Measurements from ENCODE around the gene AURKA. TPM values are rescaled to one million over a fixed set of nuclear protein-coding genes. Genes with fewer than 3 reads are reported as not detected.

The AURKA gene
- total and polyA plus RNA-seq, 9 of the 15 experiments (the other 6 are each of a cell fraction or from before 2014, with no cell fraction given), result 72.7 to 162 (median 113) TPM

GRCh38 chr20:56362833-56363413, 29.1 kb downstream of the AURKA start (continued):
- TF ChIP-seq IRF9 (tag; IDR thresholded peaks at IDR 0.05) (no peak), GABPB1 (CRISPR knock-in tag; IDR thresholded peaks at IDR 0.05) (peak; percentile 38; the same call in 1 of the 2 replicates), CAMTA2 (CRISPR knock-in tag; conservative IDR thresholded peaks at IDR 0.05) (no peak), SMARCA5 (IDR thresholded peaks at IDR 0.05) (no peak), HIVEP1 (CRISPR knock-in tag; IDR thresholded peaks at IDR 0.05) (peak; percentile 68; the same call in 1 of the 2 replicates), CBX5 (IDR thresholded peaks at IDR 0.05; ENCODE audit: borderline replicate concordance, low read depth) (no peak), MXI1 (IDR thresholded peaks at IDR 0.05; ENCODE audit: low read depth, low read length) (no peak), CHCHD3 (CRISPR knock-in tag; IDR thresholded peaks at IDR 0.05) (no peak), PATZ1 (CRISPR knock-in tag; IDR thresholded peaks at IDR 0.05; ENCODE audit: borderline replicate concordance) (no peak), ZNF133 (CRISPR knock-in tag; IDR thresholded peaks at IDR 0.05) (no peak), ZBTB40 (IDR thresholded peaks at IDR 0.05) (no peak), ZBTB40 (CRISPR knock-in tag; IDR thresholded peaks at IDR 0.05) (no peak), DNMT1 (IDR thresholded peaks at IDR 0.05) (no peak), NR1H2 (CRISPR knock-in tag; IDR thresholded peaks at IDR 0.05) (no peak)

All from K562 (cell line).